ENCODE results near the gene AFAP1L2. TPM values are rescaled to one million over a fixed set of nuclear protein-coding genes. Genes with fewer than 3 reads are reported as not detected.

Gene AFAP1L2
- total RNA-seq, 1 donor from 2014 or later = 5.3 TPM

DNA sequence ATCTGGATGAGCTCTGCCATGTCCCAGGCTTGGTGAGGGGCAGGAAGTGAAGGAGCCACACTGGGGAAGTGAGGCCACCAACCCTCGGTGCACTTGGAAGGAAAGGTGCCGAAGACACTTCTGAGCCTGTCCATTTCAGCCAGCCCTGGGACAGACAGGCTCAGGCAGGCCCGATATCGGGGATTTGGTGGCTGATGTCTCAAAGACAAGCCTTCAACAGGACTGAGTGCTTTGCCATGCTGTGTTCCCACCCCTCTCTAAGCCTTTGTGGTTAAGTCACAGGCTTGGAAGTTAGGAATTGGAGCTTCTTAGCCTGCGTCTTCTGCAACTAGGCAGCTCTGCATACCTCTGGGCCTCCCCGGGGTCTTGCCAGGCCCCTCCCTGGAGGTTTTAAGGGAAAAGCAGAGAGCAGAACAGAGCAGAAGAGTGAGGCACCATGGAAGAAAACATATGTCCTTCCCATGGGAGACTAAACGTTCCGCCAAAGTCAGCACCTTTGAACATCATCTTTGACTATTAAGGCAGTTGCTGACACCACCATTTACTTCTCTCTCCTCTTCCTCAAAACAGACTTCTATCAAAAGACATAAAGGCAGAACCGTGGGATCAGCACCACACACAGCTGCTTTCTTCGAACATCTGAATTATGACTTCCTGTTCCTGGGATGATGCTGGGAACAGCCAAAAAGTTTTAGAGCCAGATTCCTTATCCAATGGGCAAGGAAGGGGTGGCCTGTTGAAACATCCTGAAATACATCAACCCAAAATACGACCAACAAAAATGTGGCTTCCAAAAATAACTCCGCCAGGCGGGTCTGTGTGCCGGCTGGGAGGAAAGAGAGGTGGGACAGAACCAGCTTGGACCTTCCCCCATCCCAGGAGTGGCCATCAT lies 71.8 kb downstream of the AFAP1L2 start:
- Histone ChIP-seq H3K36me3 (no peaks in the 10 kb centered on the region), H3K4me1 (no peaks in the 10 kb centered on the region), H3K27ac (no peak overlapping the region), H3K9me3 (no peaks in the 10 kb centered on the region), H3K27me3 (ENCODE audit: low read depth) (no peaks in the 10 kb centered on the region), H3K4me3 (no peak overlapping the region)
- no peak for TF ChIP-seq CTCF (IDR thresholded peaks at IDR 0.05)
- ATAC-seq (no peak), DNase-seq (no peak)
- intact Hi-C loops (cut with DNase I) = no loop called here

GRCh38 chr10:114329634-114330365 lies 74.5 kb downstream of the AFAP1L2 start:
- DNase-seq (no peak), ATAC-seq (no peak)
- no peak overlapping the region for H3K4me3 ChIP-seq
- no peaks in the 10 kb centered on the region for H3K4me1 ChIP-seq
- no peak for TF ChIP-seq CTCF (IDR thresholded peaks at IDR 0.05)
- H3K9me3 ChIP-seq = no peaks in the 10 kb centered on the region
- no peaks in the 10 kb centered on the region for H3K36me3 ChIP-seq
- intact Hi-C loops (cut with DNase I) = no loop called here
- no peak overlapping the region for H3K27ac ChIP-seq
- no peaks in the 10 kb centered on the region for H3K27me3 ChIP-seq (ENCODE audit: low read depth)

GRCh38 chr10:114328874-114329273 lies 75.4 kb downstream of the AFAP1L2 start:
- no peaks in the 10 kb centered on the region for H3K36me3 ChIP-seq
- no peaks in the 10 kb centered on the region for H3K27me3 ChIP-seq (ENCODE audit: low read depth)
- ATAC-seq (no peak), DNase-seq (no peak)
- no peak overlapping the region for H3K27ac ChIP-seq
- intact Hi-C loops (cut with DNase I) = no loop called here
- H3K4me1 ChIP-seq = no peaks in the 10 kb centered on the region
- no peaks in the 10 kb centered on the region for H3K9me3 ChIP-seq
- no peak for TF ChIP-seq CTCF (IDR thresholded peaks at IDR 0.05)
- no peak overlapping the region for H3K4me3 ChIP-seq

DNA sequence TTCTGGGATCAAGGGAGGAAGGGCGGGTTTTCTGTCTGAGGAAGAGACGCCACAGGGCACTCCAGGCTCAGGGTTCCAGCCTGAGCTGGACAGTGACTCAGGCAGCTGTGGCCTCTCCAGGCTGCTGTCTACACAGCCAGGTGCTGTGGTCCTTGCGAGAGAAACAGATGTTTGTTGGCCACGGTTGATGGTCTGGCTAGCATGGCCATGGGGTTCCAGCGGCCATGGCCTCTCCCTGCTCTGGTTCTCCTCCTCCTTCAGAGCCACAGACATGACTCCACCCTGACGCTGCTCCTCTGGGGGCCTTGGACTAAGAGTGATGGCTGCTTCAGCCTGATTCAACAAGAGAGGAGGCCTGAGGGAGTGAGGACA lies 75.9 kb downstream of the AFAP1L2 start:
- no peak overlapping the region for H3K4me3 ChIP-seq
- H3K27me3 ChIP-seq (ENCODE audit: low read depth) = no peaks in the 10 kb centered on the region
- no peaks in the 10 kb centered on the region for H3K4me1 ChIP-seq
- TF ChIP-seq CTCF (IDR thresholded peaks at IDR 0.05) = no peak
- H3K27ac ChIP-seq = no peak overlapping the region
- H3K9me3 ChIP-seq = no peaks in the 10 kb centered on the region
- DNase-seq (no peak), ATAC-seq (no peak)
- intact Hi-C loops (cut with DNase I) = no loop called here
- no peaks in the 10 kb centered on the region for H3K36me3 ChIP-seq

DNA sequence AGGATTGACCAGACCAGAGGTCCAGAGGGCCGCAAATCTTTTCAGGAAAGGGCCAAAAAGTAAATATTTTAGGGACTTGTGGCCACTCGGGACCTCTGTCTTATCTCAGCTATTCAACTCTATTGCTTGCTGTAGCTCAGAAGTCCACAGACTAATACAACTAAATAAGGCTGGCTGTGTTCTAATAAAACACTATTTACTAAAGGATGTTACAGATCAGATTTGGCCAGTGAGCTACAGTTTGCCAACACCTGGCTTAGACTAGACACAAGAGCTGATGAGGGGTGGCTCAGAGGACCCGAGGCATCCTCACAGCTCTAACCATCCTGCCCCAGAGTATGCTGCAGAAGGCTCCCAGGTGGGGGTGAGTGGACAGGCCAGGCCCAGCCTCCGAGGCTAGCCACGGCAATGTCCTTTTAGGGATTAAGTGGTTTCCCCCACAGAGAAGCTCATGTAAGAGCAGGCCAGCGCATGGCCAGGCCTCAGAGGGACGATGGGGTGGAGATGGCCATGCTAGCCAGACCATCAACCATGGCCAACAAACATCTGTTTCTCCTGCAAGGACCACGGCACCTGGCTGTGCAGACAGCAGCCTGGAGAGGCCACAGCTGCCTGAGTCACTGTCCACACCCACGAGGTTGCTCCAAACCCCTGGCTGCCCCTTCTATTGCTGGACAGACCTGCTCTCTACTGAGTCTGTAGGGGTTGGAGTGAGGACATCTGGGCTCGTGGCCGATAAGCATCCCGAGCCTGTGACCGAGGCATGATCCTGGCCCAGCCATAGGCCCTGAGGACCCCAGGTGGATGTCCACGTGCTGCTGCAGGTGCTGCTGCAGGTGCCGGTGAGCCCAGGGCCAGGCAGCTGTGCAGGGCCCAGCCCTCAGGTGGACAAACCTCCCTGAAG lies 76.5 kb downstream of the AFAP1L2 start:
- ATAC-seq = no peak
- no peak for DNase-seq
- Histone ChIP-seq H3K27me3 (ENCODE audit: low read depth) (no peaks in the 10 kb centered on the region), H3K27ac (no peak overlapping the region), H3K36me3 (no peaks in the 10 kb centered on the region), H3K4me1 (no peaks in the 10 kb centered on the region), H3K9me3 (no peaks in the 10 kb centered on the region), H3K4me3 (no peak overlapping the region)
- intact Hi-C loops (cut with DNase I) = no loop called here
- no peak for TF ChIP-seq CTCF (IDR thresholded peaks at IDR 0.05)

All from lower lobe of right lung (tissue), 2 donors.